ENCODE measurements around the gene HELZ. TPM values are rescaled to one million over a fixed set of nuclear protein-coding genes. Genes with fewer than 3 reads are reported as not detected.
"Not testable (repeated sequence)": the region's sequence is repeated elsewhere in the genome, so short reads cannot be mapped to it uniquely, and the experiment has no call there.

HELZ gene
- total RNA-seq, 1 donor from 2014 or later, result 142 TPM

DNA sequence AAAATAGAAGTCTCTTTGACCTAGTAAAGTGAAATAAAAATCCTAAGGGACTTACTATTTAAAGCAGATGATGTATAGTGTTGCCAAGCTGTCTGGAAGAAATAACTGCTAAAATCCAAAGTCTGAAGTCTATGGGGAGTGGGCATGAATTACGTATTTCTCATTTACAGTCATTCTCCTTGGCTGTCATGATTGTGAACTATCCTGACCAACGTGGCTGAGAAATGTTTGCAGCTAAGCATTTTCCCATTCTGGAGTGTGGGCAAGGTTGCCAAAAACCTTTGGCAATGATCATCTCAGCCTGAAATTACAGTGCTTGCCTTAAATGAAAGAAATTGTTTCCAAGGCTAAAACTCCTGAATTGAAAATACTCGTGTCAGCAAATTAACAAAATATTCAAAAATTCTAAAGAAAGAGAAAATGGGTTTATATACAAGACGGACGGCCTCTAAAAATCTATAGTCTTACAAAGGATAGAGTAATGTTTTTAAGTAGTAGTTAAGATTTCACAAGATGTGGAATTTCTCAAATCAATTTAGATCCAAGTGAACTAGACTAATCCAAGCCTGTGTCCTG lies 123.6 kb downstream of the HELZ start:
- DNase-seq (ENCODE audit: low spot score), result peak; percentile 1

GRCh38 chr17:67119102-67119501 lies 125.9 kb downstream of the HELZ start:
- DNase-seq (ENCODE audit: low spot score), result no peak

DNA sequence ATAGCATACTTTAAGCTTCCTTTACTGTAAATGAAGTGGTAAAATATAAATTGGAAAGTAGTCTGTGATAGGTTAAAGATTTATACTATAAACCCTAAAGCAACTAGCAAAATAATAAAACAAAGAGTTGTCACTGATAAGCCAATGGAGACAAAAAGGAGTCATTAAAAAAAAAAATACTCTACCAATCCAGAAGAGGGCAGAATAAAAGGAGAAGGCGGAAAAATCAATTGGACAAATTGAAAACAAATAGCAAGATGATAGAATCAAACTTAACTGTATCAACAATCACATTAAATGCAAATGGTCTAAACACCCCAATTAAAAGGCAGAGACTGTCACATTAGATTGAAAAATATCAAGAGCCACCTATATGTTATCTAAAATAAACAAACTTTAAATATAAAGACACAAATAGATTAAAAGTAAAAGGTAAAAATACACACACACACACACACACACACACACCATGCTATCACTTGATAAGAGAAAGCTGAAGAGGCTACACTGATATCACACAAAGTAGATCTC lies 128.9 kb downstream of the HELZ start:
- DNase-seq (ENCODE audit: low spot score), result no peak

GRCh38 chr17:67115401-67115800 lies 129.6 kb downstream of the HELZ start:
- DNase-seq (ENCODE audit: low spot score), result no peak

- no peak for DNase-seq (ENCODE audit: low spot score)
These were observed 131.5 kb downstream of the HELZ start for GRCh38 chr17:67113486-67113885.

DNA sequence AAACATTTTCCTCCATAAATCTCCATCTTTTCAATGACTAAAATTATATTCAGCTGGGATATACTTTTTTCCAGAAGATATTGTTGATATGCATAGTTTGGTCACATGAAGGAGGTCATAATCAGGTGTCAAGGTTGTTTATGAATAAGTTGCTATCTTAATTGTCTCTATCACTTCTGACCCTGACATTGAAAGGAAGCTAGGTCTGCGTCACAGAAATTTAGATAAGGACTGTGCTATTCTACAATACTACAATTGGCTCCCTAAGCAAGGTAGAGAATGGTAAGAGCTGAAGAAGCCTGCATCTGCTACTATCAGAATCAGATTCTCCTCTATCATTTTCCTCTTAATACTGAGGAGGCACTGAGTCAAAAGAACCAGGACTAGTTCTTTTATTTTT lies 133.2 kb downstream of the HELZ start:
- no peak for DNase-seq (ENCODE audit: low spot score)

- no peak for DNase-seq (ENCODE audit: low spot score)
These were observed 133.7 kb downstream of the HELZ start for GRCh38 chr17:67111327-67111726.

DNA sequence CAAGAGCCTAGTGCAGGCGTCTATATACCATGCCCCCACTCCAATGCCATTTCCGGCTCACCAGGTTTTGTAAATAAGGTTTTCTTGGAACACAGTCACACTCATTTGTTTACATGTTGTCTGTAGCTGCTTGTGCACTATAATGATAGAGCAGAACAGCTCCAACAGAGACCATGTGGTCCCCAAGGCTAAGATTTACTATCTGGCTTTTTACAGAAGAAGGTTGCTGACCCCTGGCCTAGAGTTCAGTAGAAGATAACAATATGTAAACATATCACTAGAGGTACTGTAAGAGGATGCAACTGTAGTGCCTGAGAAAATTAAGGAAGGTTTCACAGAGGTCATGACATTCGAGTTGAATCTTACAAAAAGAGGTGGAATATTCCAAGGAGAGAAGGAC lies 134.4 kb downstream of the HELZ start:
- no peak for DNase-seq (ENCODE audit: low spot score)

DNA sequence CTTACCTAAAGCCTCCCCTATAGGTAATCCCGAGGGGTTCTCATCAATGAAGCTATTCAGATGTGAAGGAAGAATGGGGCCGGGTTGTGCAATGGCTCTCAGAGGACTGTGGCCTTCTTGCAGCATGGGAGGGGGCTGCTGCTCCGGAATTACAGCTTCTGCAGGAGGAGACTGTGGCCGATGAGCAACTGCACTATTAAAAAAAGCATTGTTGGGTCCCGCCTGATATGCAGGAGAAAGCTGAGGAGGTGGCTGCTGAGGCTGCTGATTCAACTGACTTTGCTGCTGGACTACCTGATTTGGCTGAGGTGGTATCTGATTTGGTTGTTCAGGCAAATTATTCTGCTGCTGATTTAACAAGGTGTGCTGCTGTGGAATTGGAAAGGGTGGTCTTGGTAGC lies 135.9 kb downstream of the HELZ start:
- no peak for DNase-seq (ENCODE audit: low spot score)

- no peak for DNase-seq (ENCODE audit: low spot score)
These were observed 136.9 kb downstream of the HELZ start for GRCh38 chr17:67107811-67108775.

GRCh38 chr17:67107171-67107570 lies 137.8 kb downstream of the HELZ start:
- no peak for DNase-seq (ENCODE audit: low spot score)

DNA sequence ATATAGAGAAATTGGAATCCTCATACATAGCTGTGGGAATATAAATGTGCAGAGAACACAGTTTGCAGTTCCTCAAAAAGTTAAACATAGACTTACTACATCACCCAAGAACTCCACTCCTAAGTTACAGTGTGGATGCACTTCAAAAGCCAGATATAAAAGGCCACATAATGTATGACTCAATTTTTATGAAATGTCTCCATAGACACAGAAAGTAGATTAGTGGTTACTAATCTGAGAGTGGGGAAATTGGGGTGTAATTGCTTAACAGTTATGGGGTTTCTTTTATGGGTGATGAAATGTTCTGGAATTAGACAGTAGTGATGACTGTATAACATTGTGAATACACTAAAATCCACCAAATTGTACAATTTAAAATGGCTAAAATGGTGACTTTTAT lies 139.8 kb downstream of the HELZ start:
- DNase-seq (ENCODE audit: low spot score), result no peak

DNA sequence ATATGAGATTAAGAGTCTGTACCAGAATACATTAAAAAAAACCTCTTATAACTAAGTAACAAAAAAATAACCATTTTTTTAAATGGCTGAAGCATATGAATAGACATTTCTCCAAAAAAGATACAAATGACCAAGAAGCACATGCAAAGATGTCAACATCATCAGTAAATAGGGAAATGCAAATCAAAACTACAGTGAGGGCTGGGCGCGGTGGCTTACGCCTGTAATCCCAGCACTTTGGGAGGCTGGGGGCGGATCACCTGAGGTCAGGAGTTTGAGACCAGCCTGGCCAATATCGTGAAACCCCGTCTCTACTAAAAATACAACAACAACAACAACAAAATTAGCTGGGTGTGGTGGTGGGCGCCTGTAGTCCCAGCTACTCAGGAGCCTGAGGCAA lies 140.4 kb downstream of the HELZ start:
- not testable (repeated sequence) for DNase-seq (ENCODE audit: low spot score)

DNA sequence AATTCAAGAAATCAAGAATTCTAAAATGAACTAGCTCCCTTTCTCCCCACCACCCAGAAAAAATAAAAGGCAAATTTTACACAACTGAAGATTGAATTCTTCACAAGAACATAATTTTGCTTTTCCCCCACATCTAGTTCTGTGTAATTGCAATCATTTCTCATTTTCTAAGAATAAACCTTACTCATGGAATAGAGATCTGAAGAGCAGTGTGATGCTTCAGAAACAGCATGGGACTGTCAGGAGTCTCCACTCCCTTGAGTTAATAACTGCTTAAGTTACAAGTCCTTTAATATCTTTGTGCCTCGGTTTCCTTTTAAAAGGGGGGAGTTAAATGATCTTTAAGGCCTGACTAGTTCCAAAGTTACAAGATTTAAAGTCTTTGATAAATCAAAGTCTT lies 147.0 kb downstream of the HELZ start:
- DNase-seq (ENCODE audit: low spot score), result no peak

GRCh38 chr17:67096609-67097008 lies 148.4 kb downstream of the HELZ start:
- no peak for DNase-seq (ENCODE audit: low spot score)

- DNase-seq (ENCODE audit: low spot score), result no peak
These were observed 149.2 kb downstream of the HELZ start for GRCh38 chr17:67095803-67096202.

- DNase-seq (ENCODE audit: low spot score), result not testable (repeated sequence)
These were observed 149.7 kb downstream of the HELZ start for GRCh38 chr17:67095291-67095690.

DNA sequence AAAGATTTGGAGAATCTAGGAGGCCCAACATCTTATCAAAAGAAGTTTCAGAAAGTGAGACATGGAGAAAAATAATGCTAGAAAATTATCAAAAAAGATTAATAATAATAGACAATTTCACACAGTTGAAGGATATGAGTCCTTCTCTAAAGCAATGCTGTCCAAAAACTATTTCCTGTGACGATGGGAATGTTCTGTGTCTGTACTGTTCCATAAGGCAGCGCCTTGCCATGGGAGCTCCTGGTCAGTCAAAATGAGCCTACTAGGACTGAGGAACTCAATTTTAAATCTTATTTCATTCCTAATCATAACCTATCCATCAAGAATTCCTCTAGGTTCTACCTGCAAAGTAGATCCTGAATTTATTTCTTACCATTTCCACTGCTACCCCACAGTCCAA lies 151.6 kb downstream of the HELZ start:
- DNase-seq (ENCODE audit: low spot score), result no peak

DNA sequence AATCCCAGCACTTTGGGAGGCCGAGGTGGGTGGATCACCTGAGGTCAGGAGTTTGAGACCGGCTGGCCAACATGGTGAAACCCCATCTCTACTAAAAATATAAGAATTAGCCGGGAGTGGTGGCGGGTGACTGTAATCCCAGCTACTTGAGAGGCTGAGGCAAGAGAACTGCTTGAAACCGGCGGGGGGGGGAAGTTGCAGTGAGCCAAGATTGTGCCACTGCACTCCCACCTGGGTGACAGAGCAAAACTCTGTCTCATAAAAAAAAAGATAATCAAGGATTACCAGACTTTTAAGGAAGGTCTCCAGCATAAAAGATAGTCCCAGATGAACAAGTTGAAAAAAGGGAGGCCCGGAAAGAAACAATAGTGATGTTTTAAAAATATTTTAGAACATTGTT lies 152.3 kb downstream of the HELZ start:
- not testable (repeated sequence) for DNase-seq (ENCODE audit: low spot score)

GRCh38 chr17:67092291-67092690 lies 152.7 kb downstream of the HELZ start:
- DNase-seq (ENCODE audit: low spot score), result no peak

- no peak for DNase-seq (ENCODE audit: low spot score)
These were observed 154.7 kb downstream of the HELZ start for GRCh38 chr17:67090341-67090740.

GRCh38 chr17:67088639-67089038 lies 156.4 kb downstream of the HELZ start:
- DNase-seq (ENCODE audit: low spot score), result no peak

DNA sequence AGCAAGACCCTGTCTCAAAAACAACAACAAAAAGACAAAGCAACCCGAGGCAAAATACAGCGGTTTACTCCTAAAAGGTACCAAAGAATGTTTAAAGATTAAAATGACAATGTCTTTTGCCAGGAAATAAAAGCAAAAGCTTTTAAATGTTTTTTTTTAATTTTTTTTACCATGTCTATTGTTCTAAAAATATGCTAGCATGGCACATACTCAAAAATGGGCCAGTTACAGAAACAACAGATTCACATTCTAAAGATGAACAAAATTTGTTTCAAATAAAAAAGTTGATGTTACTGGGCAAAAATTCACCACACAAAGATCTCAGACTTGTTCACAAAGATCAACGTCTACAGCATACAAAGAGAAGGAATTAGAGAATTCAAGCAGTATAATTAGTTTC lies 159.6 kb downstream of the HELZ start:
- no peak for DNase-seq (ENCODE audit: low spot score)
